CD4-positive, alpha-beta T cell treated with Interleukin-2 at 100 ng/mL for 4 hours (primary cell): ENCODE data around the gene MAPK10.

Experiments used
- DNase-seq: peaks from one replicate; pipeline ENCODE4 v3.0.0-alpha.2; 2020; ENCODE audit warnings: low spot score

The MAPK10 gene

GRCh38 chr4:86274642-86275041 lies 85.2 kb downstream of the MAPK10 start:
- DNase-seq: no peak

GRCh38 chr4:86272669-86273068 lies 87.2 kb downstream of the MAPK10 start:
- no peak for DNase-seq

GRCh38 chr4:86271057-86271456 lies 88.8 kb downstream of the MAPK10 start:
- no peak for DNase-seq

DNA sequence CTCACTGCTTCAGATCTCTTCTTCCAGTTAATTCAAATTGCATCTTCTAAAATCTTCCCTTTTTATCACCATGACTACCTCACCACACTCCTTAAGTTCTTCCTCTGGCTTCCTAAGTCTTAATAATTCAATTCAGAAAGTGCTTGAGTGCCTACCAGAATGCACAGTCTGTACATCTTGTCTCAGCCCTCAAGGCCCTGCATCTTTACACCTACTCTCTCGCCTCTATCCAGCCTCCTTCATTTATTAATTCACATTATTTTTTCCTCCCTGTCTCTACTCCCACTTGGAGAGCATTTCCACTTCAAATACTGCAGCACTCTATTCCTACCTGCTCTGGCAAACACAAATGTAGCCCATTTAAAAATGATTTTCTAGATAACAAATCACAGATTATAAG lies 90.5 kb downstream of the MAPK10 start:
- DNase-seq: no peak

DNA sequence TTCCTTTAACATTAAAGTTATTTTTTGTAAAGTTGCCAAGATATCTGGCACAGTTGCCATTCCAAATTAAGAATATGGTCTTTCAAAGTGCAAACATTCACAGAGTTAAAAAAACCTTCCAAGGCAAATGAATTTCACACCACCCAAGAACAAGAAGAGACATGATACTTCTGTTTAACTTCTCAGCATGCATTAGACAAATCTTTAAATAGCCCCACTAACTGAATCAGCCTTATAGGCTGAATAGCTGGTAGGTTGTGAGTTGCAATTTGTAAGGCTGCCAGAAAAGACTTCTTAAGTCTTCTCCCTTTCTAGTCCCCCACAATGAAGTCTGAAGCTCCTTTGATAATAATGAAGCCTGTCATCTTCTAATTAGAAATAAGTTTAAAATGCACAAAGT lies 95.6 kb downstream of the MAPK10 start:
- no peak for DNase-seq

GRCh38 chr4:86261636-86262035 lies 98.2 kb downstream of the MAPK10 start:
- DNase-seq: no peak

DNA sequence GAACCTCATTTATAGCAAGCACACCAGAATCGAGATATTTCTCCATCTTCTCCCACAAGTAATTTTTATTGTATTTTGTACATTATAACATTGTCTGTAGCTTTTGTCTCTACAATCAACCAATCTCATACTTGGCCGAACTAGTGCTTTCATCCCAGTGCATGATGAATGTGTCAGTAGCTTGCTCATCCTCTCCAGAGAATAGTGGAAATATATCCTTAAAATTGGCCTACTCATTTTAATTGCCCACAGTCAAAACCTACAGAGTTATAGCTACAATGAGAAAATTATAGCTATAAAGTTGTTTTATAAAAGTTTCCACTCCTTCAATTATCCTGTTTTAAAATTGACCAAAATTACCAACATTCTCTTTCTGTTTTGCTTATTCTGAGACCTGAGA lies 103.8 kb downstream of the MAPK10 start:
- DNase-seq: no peak

DNA sequence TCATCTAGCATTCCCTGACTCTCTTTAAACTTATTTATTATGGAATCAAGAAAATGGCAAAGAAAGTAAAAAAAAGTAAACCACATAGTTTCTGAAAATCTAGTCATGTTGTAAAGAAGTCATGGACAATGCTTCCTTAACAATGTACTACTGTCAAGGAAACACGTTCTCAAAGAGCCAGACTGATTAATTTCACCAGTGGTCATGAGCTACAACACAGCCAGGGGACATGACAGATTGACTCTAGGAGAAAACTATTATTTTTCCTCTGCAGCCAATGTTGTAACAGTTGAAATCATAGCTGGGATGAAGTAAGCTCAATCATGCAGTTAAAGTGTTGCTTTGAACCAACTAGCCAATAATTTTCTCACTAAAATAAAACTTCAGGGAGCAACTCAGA lies 109.2 kb downstream of the MAPK10 start:
- DNase-seq: no peak

- no peak for DNase-seq
These were observed 109.8 kb downstream of the MAPK10 start for GRCh38 chr4:86250006-86250405.

DNA sequence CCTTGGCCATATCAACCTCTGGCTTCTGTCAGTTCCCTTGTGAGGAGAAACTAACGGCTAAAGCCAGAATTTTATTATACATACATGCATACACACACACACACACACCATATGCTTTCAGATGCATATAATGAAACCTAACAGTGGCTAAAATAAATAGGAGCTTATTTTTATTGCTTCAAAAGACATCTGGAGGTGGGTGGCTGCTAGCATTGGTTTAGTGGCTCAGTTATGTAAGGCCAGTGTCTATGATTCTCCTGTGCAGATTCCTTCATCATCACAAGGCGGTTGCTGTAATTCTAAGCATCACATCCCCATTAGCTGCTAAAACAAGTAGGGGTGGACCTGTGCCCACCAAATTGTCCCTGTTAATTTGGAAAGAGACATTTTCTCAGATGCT lies 110.8 kb downstream of the MAPK10 start:
- DNase-seq: no peak

DNA sequence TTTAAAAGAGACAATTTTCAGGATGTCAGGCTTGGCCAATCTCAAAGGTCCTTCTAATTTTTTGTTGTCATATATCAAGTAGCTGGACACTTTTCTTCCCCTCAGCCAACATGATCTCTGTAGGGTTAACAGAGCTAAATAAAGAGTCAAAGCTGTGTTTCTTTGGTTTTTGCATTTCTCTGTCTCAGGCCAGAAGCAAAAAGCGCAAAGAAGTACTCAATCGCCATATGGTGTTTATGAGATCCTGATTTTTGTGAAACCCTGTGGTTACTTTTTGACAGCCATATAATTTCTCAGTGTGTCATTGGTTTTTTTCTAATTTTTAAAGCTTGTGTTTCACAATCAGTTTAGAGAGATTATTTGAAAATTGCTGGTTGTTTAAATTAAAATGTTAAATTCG lies 111.9 kb downstream of the MAPK10 start:
- DNase-seq: no peak

GRCh38 chr4:86247320-86247719 lies 112.5 kb downstream of the MAPK10 start:
- no peak for DNase-seq

GRCh38 chr4:86243750-86244149 lies 116.1 kb downstream of the MAPK10 start:
- no peak for DNase-seq

GRCh38 chr4:86242677-86243076 lies 117.2 kb downstream of the MAPK10 start:
- no peak for DNase-seq

DNA sequence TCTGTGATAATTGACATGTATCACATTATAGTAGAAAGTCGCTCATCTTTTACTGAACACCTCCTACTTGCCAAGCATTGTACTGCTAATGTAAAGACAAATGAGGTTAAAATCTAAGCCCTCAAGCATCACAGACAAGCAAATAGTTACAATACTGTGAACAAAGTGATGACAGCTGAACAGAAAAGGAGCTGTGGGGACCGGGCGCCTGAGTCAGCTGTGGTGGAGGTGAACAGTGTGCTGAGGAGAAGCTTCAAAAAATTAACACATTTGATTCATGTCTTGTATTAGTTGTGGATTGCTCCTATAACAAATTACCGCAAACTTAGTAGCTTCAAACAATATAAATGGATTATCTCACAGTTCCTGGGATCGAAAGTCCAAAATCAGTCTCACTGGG lies 124.3 kb downstream of the MAPK10 start:
- DNase-seq: no peak

DNA sequence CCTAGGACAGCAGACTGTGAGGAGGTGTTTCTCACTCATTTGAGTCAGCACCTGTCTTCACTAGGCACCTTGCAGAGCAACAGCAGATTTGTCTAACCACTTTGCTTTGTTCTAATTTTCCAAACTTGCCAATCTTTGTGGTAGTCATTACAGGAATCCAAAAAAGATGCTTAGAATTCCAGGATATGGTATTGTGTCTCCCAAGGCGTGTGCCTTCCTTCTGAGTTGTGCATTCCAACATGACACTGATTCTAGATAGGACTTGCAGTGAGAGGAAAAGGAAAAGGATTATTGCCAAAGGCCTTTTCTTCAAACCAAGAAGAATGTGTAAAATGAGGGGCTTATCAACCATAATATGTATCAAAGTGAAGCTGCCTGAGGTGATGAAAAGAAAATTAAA lies 126.2 kb downstream of the MAPK10 start:
- no peak for DNase-seq

DNA sequence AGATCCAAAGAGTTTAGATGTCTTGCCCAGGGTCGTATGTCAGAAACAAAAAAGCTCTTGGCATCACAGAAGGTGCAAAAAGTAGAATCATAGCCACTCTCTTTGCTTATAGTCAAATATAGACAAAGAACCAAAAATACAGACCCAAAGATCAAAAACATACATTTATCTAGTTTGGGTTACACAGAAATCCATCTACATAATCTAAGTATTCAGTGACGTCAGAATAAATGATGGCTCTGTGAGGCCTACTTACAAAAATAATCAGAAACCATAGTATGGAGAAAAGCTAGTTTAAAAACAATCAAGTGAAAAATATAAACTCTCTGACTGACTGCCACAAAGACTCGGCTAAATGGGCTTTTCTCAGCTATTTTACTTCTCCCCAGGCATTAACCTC lies 126.8 kb downstream of the MAPK10 start:
- no peak for DNase-seq

DNA sequence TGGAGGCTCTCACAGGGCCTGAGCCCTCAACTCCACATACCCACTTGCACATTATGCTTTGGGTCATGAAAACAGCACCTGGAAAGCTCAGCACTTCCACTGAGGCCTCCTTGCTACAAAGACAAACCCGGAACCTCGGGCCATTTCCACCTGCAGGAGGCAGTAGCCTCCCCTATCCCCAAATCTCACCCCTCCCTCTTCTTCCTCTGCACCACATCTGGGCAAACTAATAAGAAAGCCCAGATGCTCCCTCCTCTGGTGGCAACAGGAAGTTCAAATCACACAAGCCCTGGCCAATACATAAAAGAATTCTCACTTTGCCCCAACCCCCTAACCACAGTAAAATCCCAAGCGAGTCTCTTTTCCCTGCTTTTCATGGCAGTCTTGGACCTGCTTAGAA lies 136.4 kb downstream of the MAPK10 start:
- no peak for DNase-seq

- DNase-seq: no peak
These were observed 138.9 kb downstream of the MAPK10 start for GRCh38 chr4:86221002-86221401.

DNA sequence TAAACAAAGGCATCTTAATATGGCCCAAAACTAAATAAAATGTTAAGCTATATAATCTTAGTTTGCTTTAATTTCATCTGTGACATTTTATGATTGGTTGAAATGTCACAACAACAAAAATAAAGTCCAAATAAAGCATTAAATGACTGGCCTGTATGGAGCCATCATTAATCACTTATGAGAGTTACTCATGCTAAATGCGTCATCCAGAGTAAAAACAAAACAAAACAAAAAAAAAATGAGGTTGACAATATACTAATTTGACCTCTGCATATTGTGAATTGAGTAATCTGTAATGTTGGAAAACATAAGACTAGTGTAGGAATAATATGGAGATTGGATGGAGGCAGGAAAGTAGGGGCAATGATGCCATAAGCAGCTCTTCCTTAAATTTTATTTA lies 139.7 kb downstream of the MAPK10 start:
- DNase-seq: no peak

GRCh38 chr4:86218746-86219473 lies 140.9 kb downstream of the MAPK10 start:
- no peak for DNase-seq

GRCh38 chr4:86203176-86203575 lies 156.7 kb downstream of the MAPK10 start:
- DNase-seq: no peak

GRCh38 chr4:86185659-86186058 lies 174.2 kb downstream of the MAPK10 start:
- DNase-seq: no peak

DNA sequence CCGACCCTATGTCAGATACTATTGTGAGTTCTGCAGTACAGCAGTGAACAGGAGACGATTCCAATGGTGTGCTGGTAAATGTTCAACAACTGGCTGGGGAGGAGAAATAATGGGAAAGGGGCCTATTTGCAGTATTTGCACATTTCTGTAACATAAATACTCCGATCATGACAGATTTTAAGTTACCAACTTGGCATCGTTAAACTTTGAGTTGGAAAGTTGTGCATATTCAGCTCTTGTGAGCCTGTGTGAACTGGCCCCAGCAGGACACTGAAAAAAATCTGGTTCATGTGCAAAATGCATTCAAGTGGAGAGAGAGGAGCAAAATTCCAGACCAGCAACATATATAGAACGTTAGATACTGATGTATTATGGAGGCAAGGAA lies 175.0 kb downstream of the MAPK10 start:
- no peak for DNase-seq
